ENCODE data around the gene LEFTY1.

The LEFTY1 gene

GRCh38 chr1:225915538-225915991 is 26.6 kb upstream of the LEFTY1 start:
- DNase-seq (ENCODE audit: low read depth): no peak

- no peak for DNase-seq (ENCODE audit: low read depth)
Measured at GRCh38 chr1:225914947-225915346, 26.0 kb upstream of the LEFTY1 start.

- DNase-seq (ENCODE audit: low read depth): no peak
Measured at GRCh38 chr1:225914391-225914790, 25.4 kb upstream of the LEFTY1 start.

- no peak for DNase-seq (ENCODE audit: low read depth)
Measured at GRCh38 chr1:225911191-225912130, 22.5 kb upstream of the LEFTY1 start.

GRCh38 chr1:225909477-225909876 is 20.5 kb upstream of the LEFTY1 start:
- no peak for DNase-seq (ENCODE audit: low read depth)

- DNase-seq (ENCODE audit: low read depth): no peak
Measured at GRCh38 chr1:225908773-225909172, 19.8 kb upstream of the LEFTY1 start.

GRCh38 chr1:225908013-225908640 is 19.2 kb upstream of the LEFTY1 start:
- DNase-seq (ENCODE audit: low read depth): no peak

- no peak for DNase-seq (ENCODE audit: low read depth)
Measured at GRCh38 chr1:225907341-225907740, 18.4 kb upstream of the LEFTY1 start.

GRCh38 chr1:225906467-225906866 is 17.5 kb upstream of the LEFTY1 start:
- DNase-seq (ENCODE audit: low read depth): no peak

GRCh38 chr1:225903623-225904022 is 14.7 kb upstream of the LEFTY1 start:
- DNase-seq (ENCODE audit: low read depth): no peak

- no peak for DNase-seq (ENCODE audit: low read depth)
Measured at GRCh38 chr1:225899044-225899925, 10.3 kb upstream of the LEFTY1 start.

GRCh38 chr1:225897595-225898514 is 8.9 kb upstream of the LEFTY1 start:
- DNase-seq (ENCODE audit: low read depth): no peak

GRCh38 chr1:225896937-225897549 is 8.1 kb upstream of the LEFTY1 start:
- no peak for DNase-seq (ENCODE audit: low read depth)

GRCh38 chr1:225896494-225896893 is 7.5 kb upstream of the LEFTY1 start:
- no peak for DNase-seq (ENCODE audit: low read depth)

GRCh38 chr1:225892307-225892706 is 3.4 kb upstream of the LEFTY1 start:
- no peak for DNase-seq (ENCODE audit: low read depth)

GRCh38 chr1:225891229-225891972 is 2.5 kb upstream of the LEFTY1 start:
- DNase-seq (ENCODE audit: low read depth): no peak

- DNase-seq (ENCODE audit: low read depth): no peak
Measured at GRCh38 chr1:225890346-225891228, 1.6 kb upstream of the LEFTY1 start.

GRCh38 chr1:225889743-225890142 is 797 bp upstream of the LEFTY1 start:
- DNase-seq (ENCODE audit: low read depth): no peak

- no peak for DNase-seq (ENCODE audit: low read depth)
Measured at GRCh38 chr1:225888289-225888897, 553 bp downstream of the LEFTY1 start.
